Measurements from ENCODE around the gene ZNF74.
A peak's percentile ranks its signal among the peaks of the same experiment; 100 is the strongest.
"Not testable (repeated sequence)": the region's sequence is repeated elsewhere in the genome, so short reads cannot be mapped to it uniquely, and the experiment has no call there.

ZNF74 gene

GRCh38 chr22:20383538-20383937 is 10.4 kb upstream of the ZNF74 start:
- no peak for ATAC-seq (replicated peaks; ENCODE audit: extremely low read depth, poor library complexity, severe bottlenecking)
- H3K9me3 Mint-ChIP-seq: no peaks in the 10 kb centered on the region
- H3K4me1 Mint-ChIP-seq: no peaks in the 10 kb centered on the region
- H3K4me3 Mint-ChIP-seq: no peak overlapping the region
- H3K36me3 Mint-ChIP-seq (ENCODE audit: insufficient read depth): peaks cover 2% of the 10 kb centered on the region
- peaks cover 23% of the 10 kb centered on the region for H3K27me3 Mint-ChIP-seq
- DNase-seq (ENCODE audit: low spot score in 2 of 2): no peak
- no peak overlapping the region for H3K27ac Mint-ChIP-seq (ENCODE audit: low read depth)

- Mint-ChIP-seq H3K36me3 (ENCODE audit: insufficient read depth) (peaks cover 2% of the 10 kb centered on the region), H3K4me1 (no peaks in the 10 kb centered on the region), H3K4me3 (no peak overlapping the region), H3K9me3 (no peaks in the 10 kb centered on the region), H3K27ac (ENCODE audit: low read depth) (no peak overlapping the region), H3K27me3 (peaks cover 23% of the 10 kb centered on the region)
- DNase-seq (ENCODE audit: low spot score in 2 of 2) (no peak), ATAC-seq (replicated peaks; ENCODE audit: extremely low read depth, poor library complexity, severe bottlenecking) (no peak)
Observed at GRCh38 chr22:20384171-20384570, 9.8 kb upstream of the ZNF74 start.

GRCh38 chr22:20384865-20385264 is 9.1 kb upstream of the ZNF74 start:
- no peaks in the 10 kb centered on the region for H3K9me3 Mint-ChIP-seq
- H3K4me1 Mint-ChIP-seq: no peaks in the 10 kb centered on the region
- H3K36me3 Mint-ChIP-seq (ENCODE audit: insufficient read depth): peaks cover 2% of the 10 kb centered on the region

GRCh38 chr22:20386336-20386735 is 7.6 kb upstream of the ZNF74 start:
- Mint-ChIP-seq H3K4me3 (no peak overlapping the region), H3K36me3 (ENCODE audit: insufficient read depth) (peaks cover 2% of the 10 kb centered on the region), H3K27ac (ENCODE audit: low read depth) (no peak overlapping the region), H3K27me3 (peaks cover 23% of the 10 kb centered on the region), H3K9me3 (no peaks in the 10 kb centered on the region), H3K4me1 (no peaks in the 10 kb centered on the region)
- DNase-seq (ENCODE audit: low spot score in 2 of 2) (no peak), ATAC-seq (replicated peaks; ENCODE audit: extremely low read depth, poor library complexity, severe bottlenecking) (no peak)

More at GRCh38 chr22:20384865-20385264, 9.1 kb upstream of the ZNF74 start:
- Mint-ChIP-seq H3K27ac (ENCODE audit: low read depth) (no peak overlapping the region), H3K4me3 (no peak overlapping the region), H3K27me3 (peaks cover 23% of the 10 kb centered on the region)
- DNase-seq (ENCODE audit: low spot score in 2 of 2): no peak
- ATAC-seq (replicated peaks; ENCODE audit: extremely low read depth, poor library complexity, severe bottlenecking): no peak

- DNase-seq (ENCODE audit: low spot score in 2 of 2) (no peak), ATAC-seq (replicated peaks; ENCODE audit: extremely low read depth, poor library complexity, severe bottlenecking) (no peak)
- no peak overlapping the region for H3K4me3 Mint-ChIP-seq
- no peaks in the 10 kb centered on the region for H3K9me3 Mint-ChIP-seq
- no peak overlapping the region for H3K27ac Mint-ChIP-seq (ENCODE audit: low read depth)
- peaks cover 23% of the 10 kb centered on the region for H3K27me3 Mint-ChIP-seq
- H3K4me1 Mint-ChIP-seq: no peaks in the 10 kb centered on the region
- peaks cover 2% of the 10 kb centered on the region for H3K36me3 Mint-ChIP-seq (ENCODE audit: insufficient read depth)
Observed at GRCh38 chr22:20386972-20387371, 7.0 kb upstream of the ZNF74 start.

GRCh38 chr22:20388200-20388599 is 5.8 kb upstream of the ZNF74 start:
- Mint-ChIP-seq H3K27me3 (peaks cover 23% of the 10 kb centered on the region), H3K36me3 (ENCODE audit: insufficient read depth) (peaks cover 3% of the 10 kb centered on the region), H3K4me1 (no peaks in the 10 kb centered on the region), H3K4me3 (no peak overlapping the region), H3K27ac (ENCODE audit: low read depth) (no peak overlapping the region), H3K9me3 (no peaks in the 10 kb centered on the region)
- DNase-seq (ENCODE audit: low spot score in 2 of 2): no peak
- no peak for ATAC-seq (replicated peaks; ENCODE audit: extremely low read depth, poor library complexity, severe bottlenecking)

GRCh38 chr22:20389288-20389687 is 4.7 kb upstream of the ZNF74 start:
- peaks cover 3% of the 10 kb centered on the region for H3K36me3 Mint-ChIP-seq (ENCODE audit: insufficient read depth)
- H3K4me1 Mint-ChIP-seq: peaks cover 7% of the 10 kb centered on the region
- H3K27me3 Mint-ChIP-seq: peaks cover 18% of the 10 kb centered on the region
- no peak overlapping the region for H3K27ac Mint-ChIP-seq (ENCODE audit: low read depth)
- ATAC-seq (replicated peaks; ENCODE audit: extremely low read depth, poor library complexity, severe bottlenecking) (no peak), DNase-seq (ENCODE audit: low spot score in 2 of 2) (no peak)
- H3K4me3 Mint-ChIP-seq: no peak overlapping the region
- no peaks in the 10 kb centered on the region for H3K9me3 Mint-ChIP-seq

GRCh38 chr22:20390394-20390907 is 3.5 kb upstream of the ZNF74 start:
- ATAC-seq (replicated peaks; ENCODE audit: extremely low read depth, poor library complexity, severe bottlenecking): no peak
- DNase-seq (ENCODE audit: low spot score in 2 of 2): no peak
- Mint-ChIP-seq H3K9me3 (no peaks in the 10 kb centered on the region), H3K27me3 (peaks cover 13% of the 10 kb centered on the region), H3K4me3 (no peak overlapping the region), H3K27ac (ENCODE audit: low read depth) (no peak overlapping the region), H3K36me3 (ENCODE audit: insufficient read depth) (peaks cover 5% of the 10 kb centered on the region), H3K4me1 (peaks cover 16% of the 10 kb centered on the region)

- Mint-ChIP-seq H3K36me3 (ENCODE audit: insufficient read depth) (peaks cover 5% of the 10 kb centered on the region), H3K9me3 (no peaks in the 10 kb centered on the region), H3K27me3 (peaks cover 13% of the 10 kb centered on the region), H3K4me3 (no peak overlapping the region), H3K27ac (ENCODE audit: low read depth) (no peak overlapping the region), H3K4me1 (peaks cover 23% of the 10 kb centered on the region)
- DNase-seq (ENCODE audit: low spot score in 2 of 2) (no peak), ATAC-seq (replicated peaks; ENCODE audit: extremely low read depth, poor library complexity, severe bottlenecking) (no peak)
Observed at GRCh38 chr22:20391222-20391621, 2.7 kb upstream of the ZNF74 start.

- not testable (repeated sequence) for ATAC-seq (replicated peaks; ENCODE audit: extremely low read depth, poor library complexity, severe bottlenecking); H3K4me3 Mint-ChIP-seq; H3K27ac Mint-ChIP-seq (ENCODE audit: low read depth); H3K36me3 Mint-ChIP-seq (ENCODE audit: insufficient read depth); H3K27me3 Mint-ChIP-seq; H3K9me3 Mint-ChIP-seq; DNase-seq (ENCODE audit: low spot score in 2 of 2)
- H3K4me1 Mint-ChIP-seq: peaks cover 35% of the 10 kb centered on the region
Observed at GRCh38 chr22:20392365-20392881, 1.5 kb upstream of the ZNF74 start.

- ATAC-seq (replicated peaks; ENCODE audit: extremely low read depth, poor library complexity, severe bottlenecking): no peak
- Mint-ChIP-seq H3K9me3 (no peaks in the 10 kb centered on the region), H3K4me3 (peak overlapping the region; percentile 86), H3K4me1 (peaks cover 38% of the 10 kb centered on the region), H3K36me3 (ENCODE audit: insufficient read depth) (peaks cover 5% of the 10 kb centered on the region), H3K27ac (ENCODE audit: low read depth) (peak overlapping the region; percentile 85), H3K27me3 (peaks cover under 1% of the 10 kb centered on the region)
- no peak for DNase-seq (ENCODE audit: low spot score in 2 of 2)
Observed at GRCh38 chr22:20392983-20393704, 807 bp upstream of the ZNF74 start.

- Mint-ChIP-seq H3K9me3 (no peaks in the 10 kb centered on the region), H3K36me3 (ENCODE audit: insufficient read depth) (peaks cover 4% of the 10 kb centered on the region), H3K27ac (ENCODE audit: low read depth) (peak overlapping the region; percentile 85), H3K4me3 (peak overlapping the region; percentile 86), H3K27me3 (no peaks in the 10 kb centered on the region), H3K4me1 (peaks cover 46% of the 10 kb centered on the region)
- no peak for DNase-seq (ENCODE audit: low spot score in 2 of 2)
- no peak for ATAC-seq (replicated peaks; ENCODE audit: extremely low read depth, poor library complexity, severe bottlenecking)
Observed at GRCh38 chr22:20395181-20395906, 1.4 kb downstream of the ZNF74 start.

- ATAC-seq (replicated peaks; ENCODE audit: extremely low read depth, poor library complexity, severe bottlenecking): no peak
- no peak overlapping the region for H3K27ac Mint-ChIP-seq (ENCODE audit: low read depth)
- H3K27me3 Mint-ChIP-seq: no peaks in the 10 kb centered on the region
- no peak for DNase-seq (ENCODE audit: low spot score in 2 of 2)
- no peaks in the 10 kb centered on the region for H3K9me3 Mint-ChIP-seq
- H3K4me3 Mint-ChIP-seq: peak overlapping the region; percentile 86
- peaks cover 46% of the 10 kb centered on the region for H3K4me1 Mint-ChIP-seq
- H3K36me3 Mint-ChIP-seq (ENCODE audit: insufficient read depth): peaks cover 6% of the 10 kb centered on the region
Observed at GRCh38 chr22:20395907-20396287, 1.9 kb downstream of the ZNF74 start.

Measured in central memory CD8-positive, alpha-beta T cell (primary cell).